A549 (cell line): ENCODE measurements around the gene WASF2. TPM values are rescaled to one million over a fixed set of nuclear protein-coding genes. Genes with fewer than 3 reads are reported as not detected.

Source experiments
- ATAC-seq, 2 experiments: fragments of 200-7000 bp in 1 of 2; fragments of >200 bp in 1 of 2; cut with Nextera tagmentation in 1 of 2; cut with Tn5 transposase in 1 of 2; 3 replicates each; pipeline versions ENCODE4 v1.8.0 to v1.9.1; 2018 to 2020; ENCODE audit warnings: mild to moderate bottlenecking in 1 of 2, moderate library complexity in 1 of 2
- CTCF ChIA-PET: fragments of 300-600 bp; sonication (Branson Sonifier 250); formaldehyde crosslinking; extraction: SDS; loops from one replicate; lab custom pipeline; 2021; ENCODE audit warnings: antibody characterized with exemption, inconsistent platforms; lab: Yijun Ruan, JAX
- POLR2A ChIA-PET: fragments of 350-600 bp; formaldehyde crosslinking; extraction: SDS; loops from one replicate; lab custom pipeline; 2021; ENCODE audit warnings: antibody characterized with exemption, inconsistent platforms; lab: Yijun Ruan, JAX
- DNase-seq, 2 experiments: peaks; one replicate each; pipeline versions ENCODE4 v3.0.0 to v3.0.0-alpha.2; 2011 to 2016; ENCODE audit warnings: low read depth in 1 of 2, low spot score in 1 of 2
- FAIRE-seq: peaks from 2 replicates; lab custom pipeline; 2011; peaks lifted over from hg19 to GRCh38; lab: Jason Lieb, UNC
- H3K27ac ChIP-seq, 2 experiments: fragments of >200 bp; sonication (Bioruptor Twin); formaldehyde crosslinking; 3 replicates each; pipeline ENCODE4 v1.5.1; 2016 to 2017
- H3K4me1 ChIP-seq: fragments of >200 bp; sonication (Bioruptor Twin); formaldehyde crosslinking; 3 replicates; pipeline ENCODE4 v1.6.1; 2016
- H3K4me2 ChIP-seq: fragments of >200 bp; sonication (Bioruptor Twin); formaldehyde crosslinking; 3 replicates; pipeline ENCODE4 v1.6.1; 2016
- H3K4me3 ChIP-seq: fragments of >200 bp; sonication (Bioruptor Twin); formaldehyde crosslinking; 3 replicates; pipeline ENCODE4 v1.5.1; 2016
- H3K9me3 ChIP-seq: fragments of >200 bp; sonication (Bioruptor Twin); formaldehyde crosslinking; 3 replicates; pipeline ENCODE4 v1.6.1; 2016
- EHMT2 ChIP-seq: fragments of 200-600 bp; sonication (generic); IDR thresholded peaks from 2 replicates; pipeline ENCODE4 v1.6.1; 2016; ENCODE audit warnings: antibody characterized with exemption, low read depth, mild to moderate bottlenecking, moderate library complexity
- FOSL2 ChIP-seq, 2 experiments: fragments of 450-650 bp in 1 of 2; fragments of >200 bp in 1 of 2; sonication (Bioruptor Twin) in 1 of 2; formaldehyde crosslinking; IDR thresholded peaks; 2 replicates each; pipeline versions ENCODE4 v1.5.0 to v1.6.1; 2016 to 2020; ENCODE audit warnings: mild to moderate bottlenecking in 1 of 2, moderate library complexity in 1 of 2
- GATA3 ChIP-seq: IDR thresholded peaks from 2 replicates; pipeline ENCODE4 v1.6.1; 2012; ENCODE audit warnings: borderline replicate concordance
- HEYL ChIP-seq: fragments of 250-450 bp; sonication (Bioruptor Pico); IDR thresholded peaks from 2 replicates; pipeline ENCODE4 v1.8.0; 2021; ENCODE audit warnings: mild to moderate bottlenecking, moderate library complexity
- HOXA7 ChIP-seq: fragments of 250-450 bp; sonication (Bioruptor Pico); IDR thresholded peaks from 2 replicates; pipeline ENCODE4 v1.5.0; 2020; ENCODE audit warnings: mild to moderate bottlenecking, moderate library complexity
- KDM1A ChIP-seq: fragments of 200-600 bp; sonication (generic); IDR thresholded peaks from 2 replicates; pipeline ENCODE4 v1.6.1; 2016; ENCODE audit warnings: low read depth, mild to moderate bottlenecking
- KDM5A ChIP-seq: fragments of 200-600 bp; sonication (generic); IDR thresholded peaks from 2 replicates; pipeline ENCODE4 v1.6.1; 2016; ENCODE audit warnings: antibody characterized with exemption, mild to moderate bottlenecking
- MYC ChIP-seq: IDR thresholded peaks from 2 replicates; pipeline ENCODE4 v1.6.1; 2012; ENCODE audit warnings: mild to moderate bottlenecking, inconsistent platforms, low read length, improper control_type of control experiment, borderline replicate concordance
- NPAS2 ChIP-seq: fragments of 250-450 bp; sonication (Bioruptor Pico); IDR thresholded peaks from 2 replicates; pipeline ENCODE4 v1.8.0; 2022; ENCODE audit warnings: mild to moderate bottlenecking, moderate library complexity, borderline replicate concordance
- POLR2A ChIP-seq: IDR thresholded peaks from 2 replicates; pipeline ENCODE4 v1.6.1; 2012; ENCODE audit warnings: mild to moderate bottlenecking, low read length
- POLR2AphosphoS2 ChIP-seq: conservative IDR thresholded peaks from 2 replicates; pipeline ENCODE4 v1.6.1; 2012; ENCODE audit warnings: low read length, improper control_type of control experiment, inconsistent platforms
- RAD21 ChIP-seq, 2 experiments: fragments of >200 bp in 1 of 2; sonication (Bioruptor Twin) in 1 of 2; formaldehyde crosslinking in 1 of 2; IDR thresholded peaks in 1 of 2; conservative IDR thresholded peaks in 1 of 2; 2 replicates in 1 of 2; 3 replicates in 1 of 2; pipeline ENCODE4 v1.6.1; 2012 to 2018; ENCODE audit warnings: inconsistent platforms in 1 of 2
- RCOR1 ChIP-seq: fragments of 150-350 bp; IDR thresholded peaks from 2 replicates; pipeline ENCODE4 v1.6.1; 2014; ENCODE audit warnings: antibody characterized with exemption, low read length, low read depth
- RFX5 ChIP-seq: fragments of 450-650 bp; IDR thresholded peaks from 2 replicates; pipeline ENCODE4 v1.7.1; 2014; ENCODE audit warnings: antibody characterized with exemption, mild to moderate bottlenecking, moderate library complexity
- SMC3 ChIP-seq: fragments of >200 bp; sonication (Bioruptor Twin); formaldehyde crosslinking; IDR thresholded peaks from 3 replicates; pipeline ENCODE4 v1.6.1; 2018; ENCODE audit warnings: inconsistent platforms
- SREBF2 ChIP-seq: fragments of 450-650 bp; IDR thresholded peaks from 2 replicates; pipeline ENCODE4 v1.6.1; 2014; ENCODE audit warnings: mild to moderate bottlenecking, moderate library complexity
- ZFP36 ChIP-seq: fragments of 450-650 bp; IDR thresholded peaks from 2 replicates; pipeline ENCODE4 v1.6.1; 2014; ENCODE audit warnings: borderline replicate concordance; ENCODE audit not compliant: partially characterized antibody
- ZNF302 ChIP-seq: fragments of 250-450 bp; sonication (Bioruptor Pico); IDR thresholded peaks from 2 replicates; pipeline ENCODE4 v1.9.0; 2021; ENCODE audit warnings: inconsistent platforms, mild to moderate bottlenecking, moderate library complexity
- WGBS: methylation state at CpG from one replicate; pipeline ENCODE4 v1.1.6; 2017; ENCODE audit errors: missing lambda C conversion rate; 5-methylcytosine and 5-hydroxymethylcytosine counted together
- polyA plus RNA-seq, 4 experiments: library from polyadenylated mRNA; depleted of rRNA in 3 of 4; stranded (reverse); fragments of >200 nt; fragmentation: RNase III in 1 of 4; extraction: RNeasy Plus Mini Kit Qiagen cat#74134 plus additional on column Dnase treatment in 1 of 4; gene quantifications; 2 replicates in 3 of 4; 3 replicates in 1 of 4; pipeline ENCODE4 v1.2.3, GENCODE V29; 2011 to 2017
- TF ChIP-seq, protein P1 (sequence below): fragments of 250-450 bp; sonication (Bioruptor Pico); IDR thresholded peaks from 2 replicates; pipeline ENCODE4 v1.5.0; 2020; ENCODE audit warnings: low read depth, mild to moderate bottlenecking, moderate library complexity
- TF ChIP-seq, protein P2 (sequence below): IDR thresholded peaks from 2 replicates; pipeline ENCODE4 v1.6.1; 2012
- TF ChIP-seq, protein P3 (sequence below): fragments of 200-600 bp; sonication (generic); IDR thresholded peaks from 2 replicates; pipeline ENCODE4 v1.6.1; 2016; ENCODE audit warnings: antibody characterized with exemption, mild to moderate bottlenecking, moderate library complexity
- TF ChIP-seq, protein P4 (sequence below): fragments of 450-650 bp; IDR thresholded peaks from 2 replicates; pipeline ENCODE4 v1.6.1; 2014; ENCODE audit warnings: antibody characterized with exemption

The WASF2 gene
- polyA plus RNA-seq, 2 of the 4 experiments (the other 2 are of a cell fraction), result 22.7 to 44.9 TPM

DNA sequence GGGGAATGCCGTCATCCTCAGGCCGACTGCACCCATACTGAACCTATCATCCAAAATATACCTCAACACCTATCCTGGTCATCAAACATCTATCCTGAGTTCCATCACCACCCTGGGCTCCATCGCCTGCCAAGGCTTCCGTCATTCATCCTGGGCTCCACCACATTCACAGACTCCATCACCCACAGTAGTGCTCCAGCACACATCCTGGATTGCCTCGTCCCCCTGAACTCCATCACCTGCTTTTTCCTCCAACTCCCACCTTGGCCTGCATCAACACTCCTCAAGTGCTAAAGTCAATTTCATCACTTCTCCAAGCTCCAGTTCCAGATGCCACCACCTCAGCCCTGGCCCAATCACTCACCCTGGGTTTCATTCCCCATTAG, 131.0 kb downstream of the WASF2 start:
- POLR2A ChIA-PET, result no interaction called here
- ATAC-seq, result no peak
- 96% methylated on average over 5 of the region's 5 CpGs for WGBS
- no peak for DNase-seq
- H3K4me1 ChIP-seq, result no peaks in the 10 kb centered on the region
- H3K9me3 ChIP-seq, result no peaks in the 10 kb centered on the region
- H3K4me3 ChIP-seq, result no peak overlapping the region
- no peak overlapping the region for H3K27ac ChIP-seq
- CTCF ChIA-PET, result interaction anchor here (0.7 to 12.1 kb wide), 12 partner anchors 9 to 247 kb away, joined by 3 to 134 read pairs (median 18); partner anchors contain the start of genes CD164L2, GPR3, MAP3K6 and SYTL1
- H3K4me2 ChIP-seq, result no peak overlapping the region
- TF ChIP-seq KDM5A (no peak), SMC3 (no peak), ZNF302 (CRISPR knock-in tag) (no peak), RAD21 (conservative IDR thresholded peaks at IDR 0.05 in 1 of 2, IDR thresholded peaks at IDR 0.05 in 1 of 2) (no peak), MYC (no peak), KDM1A (no peak), HEYL (CRISPR knock-in tag) (no peak), ZFP36 (no peak), RFX5 (no peak), FOSL2 (IDR thresholded peaks at IDR 0.05) (no peak), FOSL2 (CRISPR knock-in tag; IDR thresholded peaks at IDR 0.05) (no peak)
- no peak for FAIRE-seq

DNA sequence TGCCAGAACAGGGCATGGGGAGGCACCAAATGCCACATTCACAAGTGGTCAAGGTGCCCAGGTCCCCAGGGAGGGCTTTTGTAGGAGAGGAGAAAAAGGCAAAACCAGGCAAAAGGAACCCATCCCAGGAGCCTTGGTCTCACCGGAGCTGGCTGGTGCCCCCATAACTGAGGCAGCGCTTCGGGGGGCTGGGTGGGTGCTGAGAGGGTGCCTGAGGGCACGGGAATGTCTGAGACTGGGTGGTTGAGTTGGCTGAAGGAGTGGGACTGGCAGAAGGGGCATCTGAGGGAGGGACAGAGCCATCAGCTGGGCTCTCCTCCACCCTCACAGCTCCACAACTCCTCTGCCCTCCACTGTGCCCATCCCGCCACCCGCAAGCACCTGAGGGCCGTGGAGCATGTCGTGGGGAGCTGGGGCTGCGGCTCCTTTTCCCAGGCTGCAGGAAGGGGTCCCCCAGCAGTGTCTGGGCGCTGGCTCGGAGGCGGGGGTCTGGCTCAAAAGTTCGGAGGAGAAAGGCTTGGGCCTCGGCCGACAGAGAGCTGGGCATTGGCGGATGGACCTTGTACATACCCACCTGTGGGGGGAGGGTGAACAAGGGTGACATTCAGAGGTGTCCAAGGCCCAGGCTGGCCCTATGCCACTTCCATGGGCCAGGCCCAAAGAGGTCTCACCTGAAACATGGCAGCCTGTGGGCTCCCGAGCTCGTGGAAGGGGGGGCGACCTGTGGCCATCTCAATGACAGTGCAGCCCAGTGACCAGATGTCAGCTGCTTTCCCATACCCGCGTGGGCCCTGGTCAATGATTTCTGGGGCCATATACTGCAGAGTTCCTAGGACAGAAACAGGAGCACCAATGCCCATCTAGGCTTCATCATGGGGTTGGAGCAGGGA, 131.7 kb downstream of the WASF2 start:
- H3K4me1 ChIP-seq, result no peaks in the 10 kb centered on the region
- POLR2A ChIA-PET, result interaction anchor here (1.4 kb wide), 1 partner anchor 8 kb away, joined by 4 read pairs; the partner anchor contains the start of gene MAP3K6
- DNase-seq (no peak), ATAC-seq (no peak), FAIRE-seq (no peak)
- WGBS, result 86% methylated on average over 15 of the region's 21 CpGs
- H3K27ac ChIP-seq, result no peak overlapping the region
- no peak overlapping the region for H3K4me2 ChIP-seq
- CTCF ChIA-PET, result interaction anchor here (0.7 to 12.1 kb wide), 23 partner anchors 9 to 472 kb away, joined by 3 to 134 read pairs (median 11); partner anchors contain the start of genes CD164L2, GPR3, MAP3K6 and PPP1R8
- no peaks in the 10 kb centered on the region for H3K9me3 ChIP-seq
- H3K4me3 ChIP-seq, result no peak overlapping the region
- TF ChIP-seq NPAS2, result no peak
- no peak for TF ChIP-seq POLR2AphosphoS2
- TF ChIP-seq, protein P1, sequence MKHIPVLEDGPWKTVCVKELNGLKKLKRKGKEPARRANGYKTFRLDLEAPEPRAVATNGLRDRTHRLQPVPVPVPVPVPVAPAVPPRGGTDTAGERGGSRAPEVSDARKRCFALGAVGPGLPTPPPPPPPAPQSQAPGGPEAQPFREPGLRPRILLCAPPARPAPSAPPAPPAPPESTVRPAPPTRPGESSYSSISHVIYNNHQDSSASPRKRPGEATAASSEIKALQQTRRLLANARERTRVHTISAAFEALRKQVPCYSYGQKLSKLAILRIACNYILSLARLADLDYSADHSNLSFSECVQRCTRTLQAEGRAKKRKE (CRISPR knock-in tag), result no peak
- TF ChIP-seq EHMT2, result no peak
- TF ChIP-seq SMC3, result no peak
- TF ChIP-seq RFX5, result no peak
- TF ChIP-seq, protein P2, sequence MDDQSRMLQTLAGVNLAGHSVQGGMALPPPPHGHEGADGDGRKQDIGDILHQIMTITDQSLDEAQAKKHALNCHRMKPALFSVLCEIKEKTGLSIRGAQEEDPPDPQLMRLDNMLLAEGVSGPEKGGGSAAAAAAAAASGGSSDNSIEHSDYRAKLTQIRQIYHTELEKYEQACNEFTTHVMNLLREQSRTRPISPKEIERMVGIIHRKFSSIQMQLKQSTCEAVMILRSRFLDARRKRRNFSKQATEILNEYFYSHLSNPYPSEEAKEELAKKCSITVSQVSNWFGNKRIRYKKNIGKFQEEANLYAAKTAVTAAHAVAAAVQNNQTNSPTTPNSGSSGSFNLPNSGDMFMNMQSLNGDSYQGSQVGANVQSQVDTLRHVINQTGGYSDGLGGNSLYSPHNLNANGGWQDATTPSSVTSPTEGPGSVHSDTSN, result no peak
- no peak for TF ChIP-seq GATA3
- no peak for TF ChIP-seq SREBF2
- TF ChIP-seq, protein P3, sequence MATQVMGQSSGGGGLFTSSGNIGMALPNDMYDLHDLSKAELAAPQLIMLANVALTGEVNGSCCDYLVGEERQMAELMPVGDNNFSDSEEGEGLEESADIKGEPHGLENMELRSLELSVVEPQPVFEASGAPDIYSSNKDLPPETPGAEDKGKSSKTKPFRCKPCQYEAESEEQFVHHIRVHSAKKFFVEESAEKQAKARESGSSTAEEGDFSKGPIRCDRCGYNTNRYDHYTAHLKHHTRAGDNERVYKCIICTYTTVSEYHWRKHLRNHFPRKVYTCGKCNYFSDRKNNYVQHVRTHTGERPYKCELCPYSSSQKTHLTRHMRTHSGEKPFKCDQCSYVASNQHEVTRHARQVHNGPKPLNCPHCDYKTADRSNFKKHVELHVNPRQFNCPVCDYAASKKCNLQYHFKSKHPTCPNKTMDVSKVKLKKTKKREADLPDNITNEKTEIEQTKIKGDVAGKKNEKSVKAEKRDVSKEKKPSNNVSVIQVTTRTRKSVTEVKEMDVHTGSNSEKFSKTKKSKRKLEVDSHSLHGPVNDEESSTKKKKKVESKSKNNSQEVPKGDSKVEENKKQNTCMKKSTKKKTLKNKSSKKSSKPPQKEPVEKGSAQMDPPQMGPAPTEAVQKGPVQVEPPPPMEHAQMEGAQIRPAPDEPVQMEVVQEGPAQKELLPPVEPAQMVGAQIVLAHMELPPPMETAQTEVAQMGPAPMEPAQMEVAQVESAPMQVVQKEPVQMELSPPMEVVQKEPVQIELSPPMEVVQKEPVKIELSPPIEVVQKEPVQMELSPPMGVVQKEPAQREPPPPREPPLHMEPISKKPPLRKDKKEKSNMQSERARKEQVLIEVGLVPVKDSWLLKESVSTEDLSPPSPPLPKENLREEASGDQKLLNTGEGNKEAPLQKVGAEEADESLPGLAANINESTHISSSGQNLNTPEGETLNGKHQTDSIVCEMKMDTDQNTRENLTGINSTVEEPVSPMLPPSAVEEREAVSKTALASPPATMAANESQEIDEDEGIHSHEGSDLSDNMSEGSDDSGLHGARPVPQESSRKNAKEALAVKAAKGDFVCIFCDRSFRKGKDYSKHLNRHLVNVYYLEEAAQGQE, result no peak
- no peak for TF ChIP-seq RCOR1
- TF ChIP-seq HOXA7, result no peak
- no peak for TF ChIP-seq POLR2A
- TF ChIP-seq, protein P4, sequence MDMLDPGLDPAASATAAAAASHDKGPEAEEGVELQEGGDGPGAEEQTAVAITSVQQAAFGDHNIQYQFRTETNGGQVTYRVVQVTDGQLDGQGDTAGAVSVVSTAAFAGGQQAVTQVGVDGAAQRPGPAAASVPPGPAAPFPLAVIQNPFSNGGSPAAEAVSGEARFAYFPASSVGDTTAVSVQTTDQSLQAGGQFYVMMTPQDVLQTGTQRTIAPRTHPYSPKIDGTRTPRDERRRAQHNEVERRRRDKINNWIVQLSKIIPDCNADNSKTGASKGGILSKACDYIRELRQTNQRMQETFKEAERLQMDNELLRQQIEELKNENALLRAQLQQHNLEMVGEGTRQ, result no peak
- no peak for TF ChIP-seq ZFP36
